Hippocampal formation (tissue), 2 donors: ENCODE measurements around the gene TRPM2.
"Not testable (repeated sequence)": the region's sequence is repeated elsewhere in the genome, so short reads cannot be mapped to it uniquely, and the experiment has no call there.

ENCODE experiments used
- DNase-seq, 2 donors: peaks; one replicate each; lab custom pipeline; 2025; lab: John Stamatoyannopoulos, UW

Gene TRPM2

DNA sequence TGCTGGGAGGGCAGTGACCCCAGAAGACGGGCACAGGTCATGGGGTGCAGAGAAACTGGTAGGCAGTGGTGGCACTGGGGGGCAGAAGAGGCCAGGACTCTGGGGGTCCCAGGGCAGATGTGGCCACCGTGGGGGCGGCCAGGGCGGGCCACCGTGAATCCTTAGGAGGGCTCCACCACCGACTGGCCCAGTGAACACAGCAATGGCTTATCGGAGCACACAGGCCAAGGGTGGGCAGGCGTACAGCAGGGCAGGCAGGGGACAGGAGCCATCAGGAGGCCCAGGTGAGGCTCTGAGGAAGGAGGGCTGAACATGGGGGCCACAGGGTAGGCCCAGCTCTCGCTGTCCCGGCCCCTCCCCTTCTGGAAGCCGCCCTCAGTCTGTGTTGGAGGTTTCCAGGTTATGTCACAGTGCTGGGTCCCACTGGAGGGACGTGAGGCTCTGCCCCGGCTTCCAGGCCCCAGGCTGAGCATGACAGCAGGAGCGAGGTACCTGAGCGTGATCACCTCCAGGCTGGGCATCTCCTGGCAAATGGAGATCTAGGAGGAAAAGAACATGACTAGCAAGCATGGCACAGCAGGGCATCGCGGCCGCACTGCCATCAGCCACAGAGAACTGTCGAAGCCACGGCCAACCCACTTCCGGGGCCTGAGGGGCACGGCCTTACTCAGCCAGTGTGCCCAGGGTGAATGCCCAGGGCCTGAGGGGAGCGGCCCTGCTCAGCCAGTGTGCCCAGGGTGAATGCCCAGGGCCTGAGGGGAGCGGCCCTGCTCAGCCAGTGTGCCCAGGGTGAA, 18.0 kb upstream of the TRPM2 start:
- DNase-seq = no peak

DNA sequence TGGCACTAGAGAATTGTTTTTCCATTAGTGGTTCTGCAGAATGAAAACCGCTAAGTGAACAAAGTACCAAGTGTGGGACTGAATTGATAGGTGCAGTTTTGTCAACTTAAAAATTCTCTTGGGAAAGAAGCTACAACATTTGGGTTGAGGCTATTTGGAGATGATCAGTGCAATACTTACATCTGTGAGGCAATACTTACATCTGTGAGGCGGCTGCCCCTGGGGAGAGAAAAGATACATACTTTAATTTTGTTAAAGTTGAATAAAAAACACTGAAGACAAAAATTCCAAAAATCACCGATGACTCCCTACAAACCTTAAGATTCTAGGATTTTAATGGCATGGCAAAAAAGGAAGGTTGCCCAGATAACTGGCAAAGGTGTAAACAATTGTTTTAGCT, 16.0 kb upstream of the TRPM2 start:
- no peak for DNase-seq

DNA sequence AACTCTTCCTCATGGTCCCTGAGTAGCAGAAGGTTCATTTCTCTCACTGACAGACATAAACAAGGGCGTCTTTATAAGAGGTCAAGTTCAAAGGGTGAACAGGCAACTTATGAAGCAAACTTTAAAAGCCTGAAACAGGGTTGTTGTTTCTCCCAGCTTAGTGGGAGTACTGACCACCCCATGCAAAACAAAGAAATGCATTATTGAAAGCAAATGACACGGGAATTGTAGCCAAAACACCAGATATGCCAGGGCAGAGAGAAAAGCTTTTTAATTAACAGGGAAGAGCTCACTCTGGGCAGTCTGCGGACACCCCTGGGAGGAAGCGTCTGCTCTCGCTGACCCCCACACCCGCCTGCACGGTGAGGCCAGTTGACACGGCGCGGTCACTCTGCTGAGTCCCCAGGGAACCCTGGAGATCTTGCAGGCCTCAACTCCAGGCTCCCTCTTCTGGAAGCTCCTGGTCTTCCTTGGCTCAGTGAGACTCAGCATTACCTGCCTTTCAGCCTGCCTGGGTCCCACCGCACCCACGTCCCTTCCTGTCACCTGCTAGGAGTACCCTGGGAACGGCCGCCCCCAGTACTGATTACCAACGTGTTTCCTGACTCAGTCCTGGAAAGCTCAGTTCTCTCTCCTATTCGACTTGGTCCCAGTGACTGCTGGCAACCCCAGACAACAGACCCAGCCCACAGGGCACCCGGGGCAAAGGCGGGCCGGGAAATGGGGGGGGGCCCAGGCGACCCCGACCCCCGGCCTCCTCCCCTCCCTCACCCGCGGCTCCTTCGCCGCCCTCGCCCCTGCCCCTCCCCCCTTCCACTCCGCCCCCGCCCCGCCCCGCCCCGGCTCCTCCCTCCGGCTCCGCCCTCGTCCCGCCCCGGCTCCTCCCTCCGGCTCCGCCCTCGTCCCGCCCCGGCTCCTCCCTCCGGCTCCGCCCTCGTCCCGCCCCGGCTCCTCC, 15.2 kb upstream of the TRPM2 start:
- peak; percentile 56 to 62 for DNase-seq

DNA sequence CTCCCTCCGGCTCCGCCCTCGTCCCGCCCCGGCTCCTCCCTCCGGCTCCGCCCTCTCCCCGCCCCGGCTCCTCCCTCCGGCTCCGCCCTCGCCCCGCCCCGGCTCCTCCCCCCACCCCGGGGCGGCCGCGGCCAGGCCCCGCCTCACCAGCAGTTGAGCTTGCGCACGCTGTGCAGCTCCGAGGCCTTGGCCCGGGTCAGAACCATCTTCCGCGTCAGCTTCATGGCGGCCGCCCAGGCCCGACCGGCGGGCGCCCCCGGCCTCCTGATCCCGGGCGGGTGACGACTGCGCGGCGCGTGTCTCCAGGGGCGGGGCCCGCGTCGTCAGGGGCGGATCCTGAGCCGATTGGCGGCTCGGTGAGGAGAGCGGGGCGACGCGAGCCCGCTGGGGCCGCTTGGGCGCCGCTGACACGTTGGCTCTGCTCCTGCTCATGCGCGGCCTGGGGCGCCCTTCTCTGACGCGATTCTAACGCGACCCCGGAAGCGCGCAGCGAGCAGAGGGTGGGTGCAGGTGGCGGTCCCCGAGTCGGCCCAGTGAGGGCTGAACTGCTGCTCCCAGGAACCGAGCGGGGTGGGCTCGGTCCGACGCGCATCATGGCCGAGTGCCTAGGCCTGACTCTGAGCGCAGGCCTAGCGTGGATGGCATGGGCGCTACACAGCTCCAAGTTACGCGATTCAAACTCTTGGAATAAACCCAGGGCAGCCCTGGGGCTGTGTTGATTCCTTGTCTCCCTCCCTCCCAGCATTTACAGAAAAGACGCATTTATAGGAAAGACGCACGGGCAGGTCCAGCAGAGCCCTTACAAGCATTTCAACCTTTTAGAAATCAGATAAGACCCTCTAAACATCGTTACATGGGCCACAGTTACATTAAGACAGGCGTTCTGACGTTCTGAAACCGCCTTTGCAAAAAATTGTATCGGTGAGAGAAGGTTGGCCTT, 14.2 kb upstream of the TRPM2 start, which contains the start of gene CFAP410:
Gene CFAP410 (minus strand): TSS at position 420 of the 940 bp plus-strand sequence. CDS start 196 bp downstream, at position 224.
- peak; percentile 87 to 95 for DNase-seq

DNA sequence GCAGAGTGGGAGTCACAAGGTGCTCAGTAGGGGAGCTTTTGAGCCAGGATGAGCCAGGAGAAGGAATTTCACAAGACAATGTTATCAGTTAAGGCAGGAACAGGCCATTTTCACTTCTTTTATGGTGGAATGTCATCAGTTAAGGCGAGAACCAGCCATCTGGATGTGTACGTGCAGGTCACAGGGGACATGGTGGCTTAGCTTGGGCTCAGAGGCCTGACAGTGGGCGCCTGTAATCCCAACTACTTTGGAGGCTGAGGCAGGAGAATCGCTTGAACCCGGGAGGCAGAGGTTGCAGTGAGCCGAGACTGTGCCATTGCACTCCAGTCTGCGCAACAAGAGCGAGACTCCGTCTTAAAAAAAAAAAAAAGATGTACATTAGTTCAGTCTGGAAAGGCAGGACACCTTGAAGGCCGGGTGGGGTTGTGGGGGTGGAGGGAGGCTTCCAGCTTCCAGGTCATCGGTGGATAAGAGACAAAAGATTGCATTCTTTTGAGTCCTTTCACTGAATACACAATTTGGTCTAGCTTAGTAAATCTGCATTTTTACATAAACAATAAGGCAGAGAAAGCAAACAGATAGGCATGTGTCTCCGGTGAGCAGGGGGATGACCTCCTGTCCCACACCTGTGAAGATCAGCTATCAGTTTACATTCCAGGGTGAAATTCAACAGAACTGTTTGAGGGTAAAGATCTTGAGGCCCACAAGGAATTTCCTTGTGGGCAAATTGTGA, 11.5 kb upstream of the TRPM2 start:
- DNase-seq = not testable (repeated sequence)

DNA sequence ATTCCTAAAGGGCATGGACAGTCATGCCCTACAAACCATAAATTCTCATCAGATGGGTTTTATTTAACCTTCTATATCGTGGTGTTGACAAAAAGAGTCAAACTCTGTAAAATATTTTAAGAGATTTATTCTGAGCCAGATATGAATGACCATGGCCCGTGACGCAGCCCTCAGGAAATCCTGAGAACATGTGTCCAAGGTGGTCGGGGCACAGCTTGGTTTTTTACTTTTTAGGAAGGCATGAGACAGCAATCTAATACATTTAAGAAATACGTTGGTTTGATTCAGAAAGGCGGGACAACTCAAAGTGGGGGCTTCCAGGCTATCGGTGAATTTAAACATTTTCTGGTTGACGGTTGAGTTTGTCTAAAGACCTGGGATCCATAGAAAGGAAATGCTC, 10.4 kb upstream of the TRPM2 start:
- not testable (repeated sequence) for DNase-seq

DNA sequence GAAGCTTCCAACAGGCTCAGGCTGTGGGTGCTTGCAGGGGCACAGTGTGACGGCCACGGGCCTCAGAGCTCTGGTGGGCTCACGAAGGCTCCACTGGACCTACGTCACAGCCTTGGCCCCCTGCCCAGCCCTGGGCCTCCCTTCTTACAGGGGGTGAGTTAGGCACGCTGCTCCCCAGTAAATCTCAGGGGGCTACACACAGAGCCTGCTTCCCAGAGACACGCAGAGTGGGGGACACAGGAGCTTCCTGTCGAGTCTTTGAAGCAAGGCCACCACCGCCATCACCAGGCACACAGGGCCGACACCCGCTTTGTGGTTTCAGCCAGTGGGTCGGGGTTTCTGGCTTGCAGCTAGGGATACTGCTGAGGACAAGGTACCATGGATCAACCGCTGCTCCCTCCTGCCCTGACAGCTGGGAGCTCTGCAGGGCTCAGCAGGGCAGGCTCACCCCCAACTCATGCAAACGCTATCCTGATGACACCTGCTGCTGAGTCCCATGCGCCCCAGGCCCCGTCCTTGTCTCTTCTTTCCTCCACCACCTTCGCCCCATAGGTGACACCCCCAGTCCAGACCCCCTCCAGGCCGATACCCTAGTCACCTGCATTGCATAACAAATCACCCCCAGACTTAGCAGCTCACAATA, 8.8 kb upstream of the TRPM2 start:
- DNase-seq = no peak

DNA sequence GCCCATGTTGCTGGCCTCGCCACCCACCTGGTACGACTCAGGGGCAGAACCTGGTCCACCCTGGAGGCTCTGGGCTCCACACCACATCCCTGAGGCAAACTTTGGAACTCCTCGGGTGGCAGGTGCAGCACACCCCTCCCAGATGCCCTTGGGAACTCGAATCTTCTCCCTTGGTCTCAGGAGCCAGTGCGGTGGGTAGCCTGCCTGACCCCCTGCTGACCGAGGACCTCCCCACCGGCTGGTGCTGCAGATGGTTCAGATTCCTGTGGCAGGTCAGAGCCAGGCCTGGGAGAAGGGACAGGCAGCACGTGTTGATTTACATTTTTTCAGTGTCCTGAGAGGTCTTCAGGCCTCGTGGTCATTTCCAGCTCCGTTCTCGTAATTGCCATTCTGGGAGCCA, 7.9 kb upstream of the TRPM2 start:
- no peak for DNase-seq

DNA sequence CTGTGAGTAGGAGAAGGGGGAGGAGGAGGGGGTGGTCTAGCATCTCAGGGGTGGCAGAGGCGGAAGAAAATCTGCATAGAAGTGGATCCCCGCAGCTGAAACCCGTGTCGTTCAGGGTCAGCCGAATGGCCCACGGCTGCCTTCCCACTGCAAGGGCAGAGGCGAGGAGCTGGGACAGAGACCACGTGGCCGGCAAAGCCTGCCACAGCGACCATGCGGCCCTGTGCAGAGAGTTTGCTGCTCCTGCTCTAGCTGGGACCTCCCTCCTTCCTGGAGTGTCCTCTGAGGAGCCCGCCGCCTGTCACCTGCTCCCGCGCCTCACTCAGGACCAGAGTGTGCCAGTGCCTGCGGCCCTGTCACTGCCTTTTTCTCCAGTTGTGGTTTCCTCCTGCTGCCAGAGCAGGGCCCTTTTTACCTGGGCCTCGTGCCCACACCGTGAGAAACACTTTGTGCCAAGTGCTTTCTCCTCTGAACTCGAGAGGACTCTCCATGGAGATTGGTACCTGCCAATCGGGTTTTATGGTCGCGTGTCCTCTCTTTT, 5.4 kb upstream of the TRPM2 start:
- no peak for DNase-seq

DNA sequence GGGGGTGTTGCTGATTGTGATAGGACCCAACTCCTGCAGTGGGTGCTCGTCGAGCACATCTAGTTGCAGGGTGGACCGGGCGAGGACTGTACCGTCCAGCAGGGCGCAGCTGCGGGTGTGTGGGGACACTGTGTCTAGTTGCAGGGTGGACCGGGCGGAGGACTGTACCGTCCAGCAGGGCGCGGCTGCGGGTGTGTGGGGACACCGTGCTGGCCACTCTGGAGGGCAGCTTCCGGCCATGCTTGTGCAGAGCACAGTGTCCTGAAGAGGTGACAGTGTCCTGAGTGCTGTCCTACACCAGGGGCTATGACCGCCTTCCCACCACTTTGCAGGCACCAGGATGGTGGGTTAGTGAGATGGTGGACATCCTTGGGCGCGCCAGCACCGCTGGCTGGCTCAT, 4.6 kb upstream of the TRPM2 start:
- no peak for DNase-seq

DNA sequence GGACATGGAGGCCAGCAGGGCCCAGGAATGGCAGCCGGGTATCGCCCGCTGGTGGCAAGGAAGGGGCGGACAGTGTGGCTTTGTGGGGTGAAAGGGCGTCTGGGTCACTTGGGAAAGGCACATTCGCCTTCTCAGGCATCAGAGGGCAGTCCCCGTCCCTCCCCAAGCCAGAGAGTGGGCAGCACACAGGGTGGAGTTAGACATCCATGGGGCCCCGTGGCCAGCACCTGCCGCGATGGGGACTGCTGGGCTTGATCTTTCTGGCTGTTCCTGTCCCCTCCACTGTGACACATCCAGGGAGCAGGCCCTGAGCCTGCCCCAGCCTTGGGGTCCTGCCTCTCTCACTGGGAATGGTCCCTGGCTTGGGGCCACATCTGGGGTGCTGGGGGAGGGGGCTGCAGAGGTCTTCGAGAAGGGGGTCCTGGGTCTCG, 4.0 kb upstream of the TRPM2 start:
- DNase-seq = no peak

DNA sequence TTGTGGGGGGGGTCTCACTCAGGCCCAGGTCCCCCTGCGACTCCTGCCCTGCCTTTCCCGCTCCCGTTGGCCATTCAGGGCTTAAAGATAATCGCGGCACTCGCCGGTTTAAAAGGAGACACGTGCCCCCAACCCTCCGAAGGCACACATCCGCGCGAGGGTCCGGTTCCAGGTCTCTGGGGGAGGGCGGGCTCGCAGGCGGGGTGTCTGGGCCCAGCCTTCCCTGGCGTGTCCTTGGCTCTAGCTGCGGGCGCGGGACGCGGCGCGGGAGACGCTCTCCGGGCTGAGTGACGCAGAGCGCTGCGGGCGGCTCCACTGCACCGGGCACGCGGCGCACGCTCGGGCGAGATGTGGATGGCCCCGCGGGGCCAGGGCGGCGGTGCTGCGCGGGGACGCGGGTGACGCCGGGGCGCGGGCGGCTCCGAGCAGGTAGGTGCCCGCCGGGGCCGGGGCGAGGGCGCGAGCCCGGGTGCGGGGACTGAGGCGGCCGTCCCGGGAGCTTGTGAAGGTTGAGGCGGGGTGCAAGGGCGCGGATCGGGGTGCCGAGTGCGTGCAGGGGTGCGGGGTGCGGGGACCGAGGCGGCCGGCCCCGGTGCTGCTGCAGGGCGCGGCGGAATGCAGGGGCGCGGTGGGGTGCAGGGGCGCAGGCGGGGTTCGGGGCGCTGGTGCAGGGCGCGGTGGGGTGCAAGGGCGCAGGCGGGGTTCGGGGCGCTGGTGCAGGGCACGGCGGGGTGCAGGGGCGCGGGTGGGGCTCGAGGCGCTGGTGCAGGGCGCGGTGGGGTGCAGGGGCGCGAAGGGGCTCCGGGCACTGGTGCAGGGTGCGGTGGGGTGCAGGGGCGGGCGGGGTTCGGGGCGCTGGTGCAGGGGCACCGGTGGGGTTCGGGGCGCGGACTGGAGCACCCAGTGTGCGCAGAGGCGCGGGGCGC, 3.3 kb upstream of the TRPM2 start:
- no peak for DNase-seq

DNA sequence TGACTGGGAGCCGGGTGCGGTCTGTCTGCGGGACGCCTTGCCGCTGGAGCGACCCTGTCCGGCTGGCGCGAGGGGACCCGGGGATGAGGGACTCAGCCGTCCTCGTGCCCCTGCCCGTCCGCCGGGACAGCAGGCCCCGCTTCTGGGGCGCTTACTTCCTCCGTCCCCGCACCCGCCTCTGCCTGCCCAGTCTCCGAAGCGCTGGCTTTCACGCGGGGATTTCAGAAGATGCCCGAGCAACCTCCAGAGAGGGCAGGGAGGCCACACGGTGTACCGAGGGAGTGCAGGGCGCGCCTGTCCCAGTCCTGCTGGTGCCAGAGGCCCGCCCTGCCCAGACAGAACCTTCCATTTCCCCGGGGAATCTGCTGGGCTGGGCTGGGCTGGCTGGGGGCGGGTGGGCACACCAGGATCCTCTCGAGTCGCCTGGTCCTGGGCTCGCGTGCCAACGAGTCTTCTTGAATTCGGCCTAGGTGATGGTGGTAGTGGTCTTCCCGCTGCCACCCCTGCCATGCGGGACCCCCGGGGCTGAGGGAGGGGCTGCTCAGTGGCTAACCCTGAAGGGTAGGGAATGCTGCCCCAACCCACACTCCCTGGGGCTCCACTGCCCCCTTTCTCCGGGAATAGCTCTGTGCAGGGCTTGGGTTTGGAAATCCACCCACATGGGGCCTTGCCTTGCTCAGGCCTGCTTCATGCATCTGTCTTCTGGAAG, 2.5 kb upstream of the TRPM2 start:
- DNase-seq = no peak

DNA sequence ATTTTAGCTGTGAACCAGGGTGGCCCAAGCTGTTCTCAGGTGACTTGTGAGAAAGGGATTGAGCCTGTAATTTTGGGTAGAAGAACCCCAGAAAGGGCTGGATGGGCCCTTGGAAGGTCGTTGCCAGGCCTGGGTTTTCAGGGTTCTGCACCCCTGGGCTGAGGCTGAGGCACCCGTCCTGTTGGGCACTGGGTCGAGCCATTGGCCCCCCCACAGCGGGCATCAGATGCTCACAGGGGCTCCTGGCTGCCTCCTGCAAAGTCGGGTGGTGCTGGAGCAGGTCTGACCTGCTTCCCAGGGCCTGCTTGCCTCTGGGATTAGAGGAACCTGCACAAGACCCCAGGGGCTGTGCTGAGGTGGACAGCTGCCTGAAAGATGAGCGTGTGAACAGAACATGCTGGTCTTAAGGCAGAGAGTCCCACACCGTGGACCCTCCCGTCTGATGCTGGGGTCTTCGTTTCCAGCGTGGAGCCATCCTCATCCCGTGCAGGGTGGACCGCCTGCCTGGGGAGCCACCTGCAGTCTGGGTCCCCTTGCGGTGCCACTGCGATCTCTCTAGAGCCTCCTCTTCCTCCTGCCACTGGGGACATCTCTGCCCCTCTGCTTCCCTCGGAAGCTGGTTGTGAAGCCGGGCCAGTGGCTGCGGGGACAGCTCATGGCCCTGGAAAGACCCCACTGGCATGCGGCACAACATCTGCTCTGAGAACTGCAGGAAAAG, 1.7 kb upstream of the TRPM2 start:
- DNase-seq = no peak

DNA sequence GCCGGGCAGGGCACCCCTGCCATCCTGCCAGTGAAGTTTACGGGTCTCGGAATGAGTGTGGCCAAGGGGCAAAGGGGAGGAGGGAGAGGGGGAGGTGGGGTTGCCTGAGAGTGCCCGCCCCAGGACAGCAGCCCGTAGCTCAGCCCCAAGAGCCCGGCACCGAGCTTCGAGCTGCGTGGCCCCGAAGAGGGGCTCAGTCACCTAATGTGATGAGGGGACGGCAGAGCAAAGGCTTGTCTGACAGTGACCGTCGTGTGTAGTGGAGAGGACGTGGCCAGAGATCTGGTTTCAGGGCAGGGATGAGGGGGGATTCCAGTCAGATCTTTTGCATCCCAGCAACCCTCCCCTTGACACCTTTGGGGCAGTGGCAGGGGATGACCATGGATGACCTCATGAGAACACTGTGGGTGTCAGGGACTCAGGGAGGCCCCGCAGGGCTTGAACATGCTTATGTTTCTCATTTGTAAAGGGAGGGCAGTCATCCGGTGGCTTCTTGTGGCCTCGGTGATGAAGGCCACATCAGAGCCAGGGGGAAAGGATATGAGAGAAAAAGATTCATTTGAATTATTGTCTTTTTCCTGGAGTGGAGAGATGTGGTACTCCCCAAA, 1.1 kb upstream of the TRPM2 start:
- DNase-seq = no peak

DNA sequence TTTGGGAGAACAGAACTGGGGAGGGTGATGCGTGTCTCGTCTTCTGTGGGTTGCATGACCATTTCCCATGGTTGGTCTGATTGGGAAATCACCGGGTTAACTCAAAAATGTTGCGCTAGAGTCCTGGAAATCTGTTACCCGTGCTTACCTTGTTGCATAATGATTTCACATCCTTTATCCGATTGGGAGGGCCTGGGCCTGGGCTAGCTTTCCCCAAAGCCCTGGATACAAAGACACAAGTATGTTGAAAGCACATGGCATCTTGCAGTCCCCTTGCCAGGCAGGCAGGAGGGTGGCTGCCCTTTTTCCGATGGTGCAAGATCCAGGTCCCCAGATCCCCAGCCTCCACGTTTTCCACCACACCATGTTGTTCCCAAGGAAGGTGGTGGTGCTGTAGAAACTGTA, 582 bp downstream of the TRPM2 start:
- DNase-seq = no peak
